ENCODE data around the gene DHCR24.
A peak's percentile ranks its signal among the peaks of the same experiment; 100 is the strongest.

DHCR24 gene

GRCh38 chr1:54815086-54815876 is 71.7 kb downstream of the DHCR24 start:
- DNase-seq (ENCODE audit: low read depth) = no peak

- DNase-seq (ENCODE audit: low read depth) = no peak
Measured at GRCh38 chr1:54814571-54814970, 72.4 kb downstream of the DHCR24 start.

- no peak for DNase-seq (ENCODE audit: low read depth)
Measured at GRCh38 chr1:54814126-54814498, 72.9 kb downstream of the DHCR24 start.

- DNase-seq (ENCODE audit: low read depth) = no peak
Measured at GRCh38 chr1:54813485-54814125, 73.4 kb downstream of the DHCR24 start.

- no peak for DNase-seq (ENCODE audit: low read depth)
Measured at GRCh38 chr1:54812801-54813484, 74.1 kb downstream of the DHCR24 start.

GRCh38 chr1:54811739-54812655 is 75.0 kb downstream of the DHCR24 start:
- no peak for DNase-seq (ENCODE audit: low read depth)

GRCh38 chr1:54811066-54811465 is 75.9 kb downstream of the DHCR24 start:
- no peak for DNase-seq (ENCODE audit: low read depth)

- peak; percentile 38 for DNase-seq (ENCODE audit: low read depth)
Measured at GRCh38 chr1:54810153-54810942, 76.6 kb downstream of the DHCR24 start.

GRCh38 chr1:54809496-54810074 is 77.4 kb downstream of the DHCR24 start:
- DNase-seq (ENCODE audit: low read depth) = no peak

GRCh38 chr1:54808443-54809207 is 78.4 kb downstream of the DHCR24 start:
- DNase-seq (ENCODE audit: low read depth) = no peak

- no peak for DNase-seq (ENCODE audit: low read depth)
Measured at GRCh38 chr1:54807756-54808155, 79.2 kb downstream of the DHCR24 start.

GRCh38 chr1:54806931-54807611 is 79.9 kb downstream of the DHCR24 start:
- no peak for DNase-seq (ENCODE audit: low read depth)

- DNase-seq (ENCODE audit: low read depth) = no peak
Measured at GRCh38 chr1:54805981-54806381, 81.0 kb downstream of the DHCR24 start.

- DNase-seq (ENCODE audit: low read depth) = no peak
Measured at GRCh38 chr1:54805466-54805865, 81.5 kb downstream of the DHCR24 start.

GRCh38 chr1:54804471-54805132 is 82.4 kb downstream of the DHCR24 start:
- DNase-seq (ENCODE audit: low read depth) = no peak

- DNase-seq (ENCODE audit: low read depth) = no peak
Measured at GRCh38 chr1:54803761-54804470, 83.1 kb downstream of the DHCR24 start.

GRCh38 chr1:54800899-54801759 is 85.9 kb downstream of the DHCR24 start, which contains the start of gene TTC22:
TTC22 (minus strand) TSS chr1:54801323; CDS start chr1:54801163, 160 bp downstream.
- DNase-seq (ENCODE audit: low read depth) = no peak

All from stimulated activated CD8-positive, alpha-beta memory T cell treated with anti-CD3 and anti-CD28 coated beads, Interleukin-15, amount 100 ng/mL, for 24 hours (primary cell).